HEK293 (cell line): Measurements from ENCODE around the gene BBS9.
A peak's percentile ranks its signal among the peaks of the same experiment; 100 is the strongest.

Experiments used
- CTCF ChIA-PET: fragments of 350-600 bp; formaldehyde crosslinking; extraction: SDS; loops from one replicate; lab custom pipeline; 2021; ENCODE audit warnings: antibody characterized with exemption; lab: Yijun Ruan, JAX
- POLR2A ChIA-PET: fragments of 300-600 bp; formaldehyde crosslinking; extraction: SDS; loops from one replicate; lab custom pipeline; 2020; ENCODE audit warnings: antibody characterized with exemption, inconsistent platforms; lab: Yijun Ruan, JAX
- H3K27ac ChIP-seq: fragments of 200-500 bp; sonication (Bioruptor generic); 2 replicates; pipeline ENCODE4 v1.5.1; 2014; ENCODE audit warnings: low read depth, low read length, control low read depth, inconsistent platforms; ENCODE audit errors: extremely low read depth
- H3K36me3 ChIP-seq, 2 experiments: fragments of 200-500 bp in 1 of 2; sonication (Bioruptor generic) in 1 of 2; 1 replicate in 1 of 2; 2 replicates in 1 of 2; pipeline ENCODE4 v1.5.1; 2014 to 2017; ENCODE audit warnings: inconsistent platforms in 2 of 2, low read length in 2 of 2; ENCODE audit not compliant: control insufficient read depth in 2 of 2, insufficient read depth in 1 of 2
- H3K4me1 ChIP-seq: fragments of 200-500 bp; sonication (Bioruptor generic); 2 replicates; pipeline ENCODE4 v1.5.1; 2014; ENCODE audit warnings: mild to moderate bottlenecking, low read length, inconsistent platforms; ENCODE audit not compliant: control insufficient read depth, insufficient read depth
- H3K4me3 ChIP-seq: 2 replicates; pipeline ENCODE4 v1.5.1; 2011; ENCODE audit warnings: low read depth, mild to moderate bottlenecking, control low read depth, low read length, moderate library complexity
- H3K9me3 ChIP-seq: fragments of 200-500 bp; sonication (Bioruptor generic); 2 replicates; pipeline ENCODE4 v1.5.1; 2014; ENCODE audit warnings: low read depth, low read length, inconsistent platforms; ENCODE audit not compliant: control insufficient read depth, insufficient read depth
- ATF2 ChIP-seq: fragments of 450-650 bp; formaldehyde crosslinking; IDR thresholded peaks from 2 replicates; pipeline ENCODE4 v1.5.1; 2016; ENCODE audit warnings: missing biosample characterization, missing genetic modification characterization, low read depth
- FEZF1 ChIP-seq: fragments of 450-650 bp; formaldehyde crosslinking; IDR thresholded peaks from 2 replicates; pipeline ENCODE4 v1.5.1; 2016; ENCODE audit warnings: missing biosample characterization, missing genetic modification characterization
- GFI1B ChIP-seq: fragments of 450-650 bp; formaldehyde crosslinking; IDR thresholded peaks from 2 replicates; pipeline ENCODE4 v1.5.1; 2016; ENCODE audit warnings: missing biosample characterization, missing genetic modification characterization
- HOXD13 ChIP-seq: sonication (generic); formaldehyde crosslinking; IDR thresholded peaks from 2 replicates; pipeline ENCODE4 v1.8.0; 2022; ENCODE audit warnings: missing genetic modification reagents, borderline replicate concordance
- SALL2 ChIP-seq: fragments of 450-650 bp; formaldehyde crosslinking; IDR thresholded peaks from 2 replicates; pipeline ENCODE4 v1.5.0; 2017; ENCODE audit warnings: missing biosample characterization, mild to moderate bottlenecking, missing genetic modification characterization, borderline replicate concordance
- ZBTB26 ChIP-seq: fragments of 450-650 bp; formaldehyde crosslinking; optimal IDR thresholded peaks from 2 replicates; pipeline ENCODE3; 2016; ENCODE audit warnings: missing biosample characterization, mild to moderate bottlenecking, missing genetic modification characterization
- ZBTB7A ChIP-seq: fragments of 450-650 bp; formaldehyde crosslinking; IDR thresholded peaks from 2 replicates; pipeline ENCODE4 v1.5.1; 2016; ENCODE audit warnings: low read depth, missing biosample characterization, missing genetic modification characterization
- ZFHX2 ChIP-seq: fragments of 450-650 bp; formaldehyde crosslinking; conservative IDR thresholded peaks from 2 replicates; pipeline ENCODE4 v1.5.1; 2016; ENCODE audit warnings: missing biosample characterization, missing genetic modification characterization
- ZIC2 ChIP-seq: fragments of 450-650 bp; formaldehyde crosslinking; IDR thresholded peaks from 2 replicates; pipeline ENCODE4 v1.5.1; 2016; ENCODE audit warnings: missing biosample characterization, missing genetic modification characterization
- ZNF112 ChIP-seq: fragments of 450-650 bp; formaldehyde crosslinking; IDR thresholded peaks from 2 replicates; pipeline ENCODE4 v1.5.0; 2017; ENCODE audit warnings: missing biosample characterization, missing genetic modification characterization
- ZNF138 ChIP-seq: fragments of 450-650 bp; formaldehyde crosslinking; IDR thresholded peaks from 2 replicates; pipeline ENCODE4 v1.5.1; 2016; ENCODE audit warnings: missing biosample characterization, missing genetic modification characterization, borderline replicate concordance
- ZNF155 ChIP-seq: fragments of 450-650 bp; formaldehyde crosslinking; IDR thresholded peaks from 2 replicates; pipeline ENCODE4 v1.5.1; 2016; ENCODE audit warnings: missing biosample characterization, missing genetic modification characterization
- ZNF223 ChIP-seq: fragments of 450-650 bp; formaldehyde crosslinking; IDR thresholded peaks from 2 replicates; pipeline ENCODE4 v1.5.1; 2016; ENCODE audit warnings: missing biosample characterization, missing genetic modification characterization
- ZNF26 ChIP-seq: fragments of 450-650 bp; formaldehyde crosslinking; IDR thresholded peaks from 2 replicates; pipeline ENCODE4 v1.5.1; 2016; ENCODE audit warnings: missing biosample characterization, missing genetic modification characterization
- ZNF266 ChIP-seq: fragments of 450-650 bp; formaldehyde crosslinking; IDR thresholded peaks from 2 replicates; pipeline ENCODE4 v1.5.1; 2016; ENCODE audit warnings: missing biosample characterization, missing genetic modification characterization, low read depth
- ZNF335 ChIP-seq: fragments of 450-650 bp; formaldehyde crosslinking; conservative IDR thresholded peaks from 2 replicates; pipeline ENCODE4 v1.5.1; 2016; ENCODE audit warnings: missing biosample characterization, missing genetic modification characterization
- ZNF391 ChIP-seq: fragments of 450-650 bp; formaldehyde crosslinking; IDR thresholded peaks from 2 replicates; pipeline ENCODE4 v1.5.1; 2016; ENCODE audit warnings: low read depth, missing biosample characterization, missing genetic modification characterization, borderline replicate concordance
- ZNF394 ChIP-seq: fragments of 450-650 bp; formaldehyde crosslinking; IDR thresholded peaks from 2 replicates; pipeline ENCODE4 v1.5.1; 2016; ENCODE audit warnings: missing biosample characterization, missing genetic modification characterization, mild to moderate bottlenecking, moderate library complexity, borderline replicate concordance
- ZNF416 ChIP-seq: fragments of 450-650 bp; formaldehyde crosslinking; IDR thresholded peaks from 2 replicates; pipeline ENCODE4 v1.5.1; 2016; ENCODE audit warnings: missing biosample characterization, missing genetic modification characterization
- ZNF555 ChIP-seq: fragments of 450-650 bp; formaldehyde crosslinking; conservative IDR thresholded peaks from 2 replicates; pipeline ENCODE4 v1.5.1; 2017; ENCODE audit warnings: missing biosample characterization, mild to moderate bottlenecking, missing genetic modification characterization, inconsistent platforms
- ZNF585B ChIP-seq: fragments of 450-650 bp; formaldehyde crosslinking; IDR thresholded peaks from 2 replicates; pipeline ENCODE4 v1.5.1; 2016; ENCODE audit warnings: missing biosample characterization, missing genetic modification characterization
- ZNF596 ChIP-seq: fragments of 450-650 bp; IDR thresholded peaks from 2 replicates; pipeline ENCODE4 v1.5.0; 2018; ENCODE audit warnings: missing biosample characterization, mild to moderate bottlenecking, missing genetic modification characterization, moderate library complexity
- ZNF639 ChIP-seq: fragments of 450-650 bp; formaldehyde crosslinking; IDR thresholded peaks from 2 replicates; pipeline ENCODE4 v1.5.1; 2016; ENCODE audit warnings: missing biosample characterization, missing genetic modification characterization
- ZNF664 ChIP-seq: fragments of 450-650 bp; formaldehyde crosslinking; IDR thresholded peaks from 2 replicates; pipeline ENCODE4 v1.5.1; 2016; ENCODE audit warnings: missing biosample characterization, missing genetic modification characterization
- ZNF670 ChIP-seq: fragments of 450-650 bp; formaldehyde crosslinking; IDR thresholded peaks from 2 replicates; pipeline ENCODE4 v1.5.1; 2016; ENCODE audit warnings: missing biosample characterization, missing genetic modification characterization, low read depth
- ZNF692 ChIP-seq: fragments of 450-650 bp; formaldehyde crosslinking; IDR thresholded peaks from 2 replicates; pipeline ENCODE4 v1.5.1; 2016; ENCODE audit warnings: missing biosample characterization, missing genetic modification characterization
- ZNF777 ChIP-seq: fragments of 450-650 bp; formaldehyde crosslinking; IDR thresholded peaks from 2 replicates; pipeline ENCODE4 v1.5.1; 2017; ENCODE audit warnings: missing biosample characterization, missing genetic modification characterization, borderline replicate concordance
- ZSCAN4 ChIP-seq: fragments of 450-650 bp; formaldehyde crosslinking; IDR thresholded peaks from 2 replicates; pipeline ENCODE4 v1.5.1; 2017; ENCODE audit warnings: missing biosample characterization, missing genetic modification characterization

Gene BBS9

GRCh38 chr7:33418251-33418701 lies 288.9 kb downstream of the BBS9 start:
- H3K9me3 ChIP-seq = no peaks in the 10 kb centered on the region
- 0 out of 2 replicates have a peak, but pooled peaks cover 4% of the 10 kb centered on the region for H3K4me1 ChIP-seq
- POLR2A ChIA-PET = no interaction called here
- H3K36me3 ChIP-seq = no peaks in the 10 kb centered on the region
- no peak overlapping the region for H3K4me3 ChIP-seq
- TF ChIP-seq ZNF692 (tag by site-specific recombination) = no peak
- TF ChIP-seq ZNF112 = no peak
- TF ChIP-seq ZNF335 (tag by site-specific recombination) = no peak
- no peak for TF ChIP-seq ZNF155 (tag by site-specific recombination)
- no peak for TF ChIP-seq ZNF26 (tag by site-specific recombination)
- no peak for TF ChIP-seq GFI1B (tag by site-specific recombination)
- TF ChIP-seq ZNF664 (tag by site-specific recombination) = no peak
- TF ChIP-seq ZNF596 (tag by site-specific recombination) = no peak
- no peak for TF ChIP-seq ZNF555
- peak; percentile 89 for TF ChIP-seq ZIC2 (tag by site-specific recombination)
- no peak for TF ChIP-seq ZNF670
- TF ChIP-seq ZNF777 (tag by site-specific recombination) = no peak
- TF ChIP-seq FEZF1 (tag by site-specific recombination) = peak; percentile 64
- TF ChIP-seq SALL2 = no peak
- peak; percentile 80 for TF ChIP-seq HOXD13 (CRISPR knock-in tag)
- CTCF ChIA-PET = interaction anchor here (0.8 to 1.6 kb wide), 2 partner anchors 84 to 538 kb away, joined by 3 to 4 read pairs; no protein-coding TSS in a partner anchor
- no peak overlapping the region for H3K27ac ChIP-seq

- POLR2A ChIA-PET = no interaction called here
- CTCF ChIA-PET = no interaction called here
- no peaks in the 10 kb centered on the region for H3K36me3 ChIP-seq
- no peaks in the 10 kb centered on the region for H3K9me3 ChIP-seq
- no peak overlapping the region for H3K27ac ChIP-seq
- H3K4me1 ChIP-seq = 0 out of 2 replicates have a peak, but pooled peaks cover 4% of the 10 kb centered on the region
- no peak overlapping the region for H3K4me3 ChIP-seq
- TF ChIP-seq ZBTB26 = no peak
- no peak for TF ChIP-seq ZNF266 (tag by site-specific recombination)
- TF ChIP-seq ZNF223 (tag by site-specific recombination) = no peak
- TF ChIP-seq ZSCAN4 (tag by site-specific recombination) = no peak
- TF ChIP-seq ZNF639 (tag by site-specific recombination) = no peak
- TF ChIP-seq ZNF394 = no peak
- no peak for TF ChIP-seq ZBTB7A (tag by site-specific recombination)
- no peak for TF ChIP-seq ZNF138
- TF ChIP-seq ATF2 (tag by site-specific recombination) = no peak
- no peak for TF ChIP-seq ZNF585B
- no peak for TF ChIP-seq ZFHX2 (tag by site-specific recombination)
- no peak for TF ChIP-seq ZNF416 (tag by site-specific recombination)
- no peak for TF ChIP-seq ZNF391 (tag by site-specific recombination)
Measured at GRCh38 chr7:33420311-33420940, 291.1 kb downstream of the BBS9 start.
